ENCODE measurements around the gene LANCL1.
"Not testable (repeated sequence)": the region's sequence is repeated elsewhere in the genome, so short reads cannot be mapped to it uniquely, and the experiment has no call there.

The LANCL1 gene

DNA sequence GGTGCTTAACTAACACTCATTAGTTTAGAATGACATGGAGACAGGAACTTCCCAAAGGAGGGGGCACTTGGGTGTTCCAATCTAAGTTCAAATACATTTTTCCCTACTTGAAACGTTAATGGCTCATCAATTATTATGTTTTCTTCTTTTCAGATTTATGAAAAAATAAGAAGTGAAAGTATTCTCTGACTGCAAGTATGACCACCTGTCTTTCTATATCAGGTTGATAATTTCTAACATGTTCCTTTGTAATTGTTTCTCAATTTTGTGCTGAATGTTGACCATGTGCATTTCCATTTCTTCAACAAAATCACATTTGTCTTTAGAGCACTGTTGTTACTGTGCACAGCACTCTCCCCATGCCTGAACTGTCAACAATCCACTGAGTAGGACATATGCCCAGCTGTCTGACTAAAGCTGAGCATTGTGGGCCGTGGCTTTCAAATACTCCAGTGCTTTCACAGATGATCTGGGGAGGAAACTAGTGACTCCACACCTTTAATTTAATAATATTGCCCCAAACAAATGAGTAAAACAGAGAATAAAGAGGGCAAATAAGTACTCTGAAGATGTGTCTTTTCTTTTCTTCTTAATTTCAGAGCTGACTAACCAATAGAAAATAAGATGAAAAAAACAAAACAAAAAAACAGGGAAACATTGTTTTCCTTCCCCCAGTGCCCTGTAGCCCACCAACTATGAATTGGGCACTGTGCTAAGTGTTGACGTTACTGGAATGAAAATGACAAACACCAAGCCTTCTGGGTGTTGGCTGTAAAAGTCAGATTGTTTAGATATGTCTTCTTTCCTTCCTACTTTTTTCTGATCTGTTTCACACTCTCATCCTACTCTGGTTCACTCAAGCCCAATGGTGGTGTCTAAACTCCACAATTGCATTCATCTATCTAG lies 16.0 kb downstream of the LANCL1 start:
- Histone ChIP-seq H3K27ac (ENCODE audit: low read depth, low read length) (no peak overlapping the region), H3K36me3 (ENCODE audit: control insufficient read depth in 1 of 2, insufficient read depth in 2 of 2, low read length in 2 of 2) (peaks cover 14 to 31% of the 10 kb centered on the region in 2 donors), H3K27me3 (ENCODE audit: control insufficient read depth in 1 of 2, insufficient read depth in 2 of 2, low read length in 2 of 2) (no peaks in the 10 kb centered on the region), H3K9me3 (ENCODE audit: control insufficient read depth in 1 of 2, low read length in 2 of 2) (no peaks in the 10 kb centered on the region), H3K4me3 (ENCODE audit: low read depth in 1 of 2, low read length in 2 of 2) (no peak overlapping the region), H3K9ac (ENCODE audit: low read depth in 1 of 2, low read length in 2 of 2) (no peak overlapping the region), H3K4me1 (ENCODE audit: control insufficient read depth in 1 of 2, insufficient read depth in 2 of 2, low read length in 2 of 2) (no peaks in the 10 kb centered on the region)

DNA sequence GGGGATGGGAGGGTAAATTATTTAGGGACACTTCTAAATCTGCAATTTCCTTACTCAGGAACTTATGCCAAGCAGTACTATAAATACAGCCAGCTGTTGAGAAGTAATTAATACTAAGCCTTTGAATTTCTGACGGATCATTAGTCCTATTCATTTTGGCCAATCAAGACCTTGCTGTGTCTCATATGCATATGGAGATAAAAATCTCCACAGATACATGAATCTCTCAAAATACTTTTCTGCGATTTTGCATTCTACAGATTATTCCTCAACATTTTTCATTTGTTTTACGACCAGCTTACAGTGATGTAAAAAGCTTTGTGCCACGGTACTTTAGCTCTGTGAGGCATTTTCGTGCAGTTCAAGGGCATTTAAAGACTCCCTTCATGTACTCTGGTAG lies 16.7 kb downstream of the LANCL1 start:
- H3K4me3 ChIP-seq (ENCODE audit: low read depth in 1 of 2, low read length in 2 of 2): no peak overlapping the region
- H3K9me3 ChIP-seq (ENCODE audit: control insufficient read depth in 1 of 2, low read length in 2 of 2): no peaks in the 10 kb centered on the region
- H3K27ac ChIP-seq (ENCODE audit: low read depth, low read length): no peak overlapping the region
- H3K4me1 ChIP-seq (ENCODE audit: control insufficient read depth in 1 of 2, insufficient read depth in 2 of 2, low read length in 2 of 2): no peaks in the 10 kb centered on the region
- H3K27me3 ChIP-seq (ENCODE audit: control insufficient read depth in 1 of 2, insufficient read depth in 2 of 2, low read length in 2 of 2): no peaks in the 10 kb centered on the region
- no peak overlapping the region for H3K9ac ChIP-seq (ENCODE audit: low read depth in 1 of 2, low read length in 2 of 2)
- H3K36me3 ChIP-seq (ENCODE audit: control insufficient read depth in 1 of 2, insufficient read depth in 2 of 2, low read length in 2 of 2): peaks cover 18 to 34% of the 10 kb centered on the region in 2 donors

DNA sequence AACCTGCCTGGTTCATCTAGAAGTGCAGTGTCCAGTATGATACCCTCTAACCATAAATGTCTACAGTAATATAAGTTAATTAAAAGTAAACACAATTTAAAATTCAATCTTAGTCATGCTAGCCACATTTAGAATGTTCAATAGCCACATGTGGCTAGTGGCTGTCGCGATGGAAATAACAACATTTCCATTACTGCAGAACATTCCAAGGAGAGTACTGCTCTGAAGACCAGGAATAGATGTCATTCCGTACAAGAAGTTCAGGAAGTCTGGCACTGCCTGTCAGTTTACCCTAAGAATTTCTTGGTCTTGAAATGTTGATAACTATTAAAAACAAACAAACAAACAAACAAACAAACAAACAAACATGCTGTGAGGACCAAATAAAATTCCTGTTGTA lies 17.2 kb downstream of the LANCL1 start:
- Histone ChIP-seq H3K27me3 (ENCODE audit: control insufficient read depth in 1 of 2, insufficient read depth in 2 of 2, low read length in 2 of 2) (no peaks in the 10 kb centered on the region), H3K36me3 (ENCODE audit: control insufficient read depth in 1 of 2, insufficient read depth in 2 of 2, low read length in 2 of 2) (peaks cover 23 to 38% of the 10 kb centered on the region in 2 donors), H3K9ac (ENCODE audit: low read depth in 1 of 2, low read length in 2 of 2) (no peak overlapping the region), H3K9me3 (ENCODE audit: control insufficient read depth in 1 of 2, low read length in 2 of 2) (no peaks in the 10 kb centered on the region), H3K27ac (ENCODE audit: low read depth, low read length) (no peak overlapping the region), H3K4me3 (ENCODE audit: low read depth in 1 of 2, low read length in 2 of 2) (no peak overlapping the region), H3K4me1 (ENCODE audit: control insufficient read depth in 1 of 2, insufficient read depth in 2 of 2, low read length in 2 of 2) (no peaks in the 10 kb centered on the region)

DNA sequence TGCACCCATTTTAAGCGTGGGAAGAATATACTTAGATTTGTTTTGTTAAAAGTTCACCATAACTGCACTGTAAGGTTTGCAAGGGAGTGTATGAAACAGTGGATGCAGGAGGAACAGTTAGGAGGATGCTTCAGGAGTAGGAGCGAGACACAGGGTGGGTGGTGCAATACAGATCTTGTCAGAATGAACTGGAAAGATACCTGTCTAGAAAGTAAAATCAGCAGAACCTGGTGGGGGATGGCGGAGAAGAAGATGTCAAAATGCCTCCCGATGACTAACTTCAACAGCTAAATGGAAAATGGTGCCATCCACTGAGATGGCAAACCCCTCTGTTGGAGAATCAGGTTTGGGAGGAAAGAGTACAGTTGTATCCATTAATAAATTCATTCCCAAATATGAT lies 18.2 kb downstream of the LANCL1 start:
- Histone ChIP-seq H3K27ac (ENCODE audit: low read depth, low read length) (no peak overlapping the region), H3K27me3 (ENCODE audit: control insufficient read depth in 1 of 2, insufficient read depth in 2 of 2, low read length in 2 of 2) (no peaks in the 10 kb centered on the region), H3K4me3 (ENCODE audit: low read depth in 1 of 2, low read length in 2 of 2) (no peak overlapping the region), H3K36me3 (ENCODE audit: control insufficient read depth in 1 of 2, insufficient read depth in 2 of 2, low read length in 2 of 2) (peaks cover 25 to 43% of the 10 kb centered on the region in 2 donors), H3K4me1 (ENCODE audit: control insufficient read depth in 1 of 2, insufficient read depth in 2 of 2, low read length in 2 of 2) (no peaks in the 10 kb centered on the region), H3K9me3 (ENCODE audit: control insufficient read depth in 1 of 2, low read length in 2 of 2) (no peaks in the 10 kb centered on the region), H3K9ac (ENCODE audit: low read depth in 1 of 2, low read length in 2 of 2) (no peak overlapping the region)

DNA sequence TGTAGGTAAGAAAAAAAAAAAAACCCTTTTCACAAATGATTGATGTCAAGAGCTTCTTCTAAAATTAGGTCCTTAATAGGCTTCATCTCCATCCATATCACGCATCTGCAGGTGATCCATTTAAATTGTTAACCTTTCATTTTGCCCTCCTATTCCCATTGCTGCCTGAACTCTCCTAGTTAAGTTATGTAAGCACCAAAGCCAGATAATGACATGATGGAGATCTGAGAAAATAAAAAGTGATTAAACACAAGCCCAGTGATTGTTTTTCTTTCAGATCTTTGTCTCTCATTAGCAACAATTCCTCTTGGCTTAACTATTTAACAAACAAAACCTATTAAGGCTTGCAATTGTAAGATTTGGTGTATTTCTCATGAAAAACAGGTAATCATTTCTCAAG lies 20.0 kb downstream of the LANCL1 start:
- H3K36me3 ChIP-seq (ENCODE audit: control insufficient read depth in 1 of 2, insufficient read depth in 2 of 2, low read length in 2 of 2): peaks cover 31 to 52% of the 10 kb centered on the region in 2 donors
- no peak overlapping the region for H3K27ac ChIP-seq (ENCODE audit: low read depth, low read length)
- no peak overlapping the region for H3K4me3 ChIP-seq (ENCODE audit: low read depth in 1 of 2, low read length in 2 of 2)
- no peak overlapping the region for H3K9ac ChIP-seq (ENCODE audit: low read depth in 1 of 2, low read length in 2 of 2)
- H3K27me3 ChIP-seq (ENCODE audit: control insufficient read depth in 1 of 2, insufficient read depth in 2 of 2, low read length in 2 of 2): no peaks in the 10 kb centered on the region
- no peaks in the 10 kb centered on the region for H3K9me3 ChIP-seq (ENCODE audit: control insufficient read depth in 1 of 2, low read length in 2 of 2)
- no peaks in the 10 kb centered on the region for H3K4me1 ChIP-seq (ENCODE audit: control insufficient read depth in 1 of 2, insufficient read depth in 2 of 2, low read length in 2 of 2)

DNA sequence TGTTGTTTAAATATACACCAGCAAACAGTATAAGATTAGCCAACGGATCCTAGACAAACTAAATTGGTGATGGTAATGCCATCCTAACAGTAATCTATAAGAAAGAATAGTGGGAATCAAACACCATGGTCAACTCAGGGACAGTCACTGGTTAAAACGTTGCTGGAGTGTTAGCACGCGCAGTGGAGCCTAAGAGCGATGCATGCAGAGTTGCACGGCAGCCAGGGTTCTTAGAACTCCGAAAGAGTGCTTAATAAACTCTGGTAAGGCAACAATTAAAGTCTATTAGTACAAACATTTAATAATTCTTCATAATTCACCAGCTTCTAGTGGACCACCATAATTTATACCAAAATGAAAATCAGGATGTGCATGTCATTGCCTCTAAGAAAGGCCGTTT lies 22.2 kb downstream of the LANCL1 start:
- no peak overlapping the region for H3K27ac ChIP-seq (ENCODE audit: low read depth, low read length)
- no peak overlapping the region for H3K9ac ChIP-seq (ENCODE audit: low read depth in 1 of 2, low read length in 2 of 2)
- H3K27me3 ChIP-seq (ENCODE audit: control insufficient read depth in 1 of 2, insufficient read depth in 2 of 2, low read length in 2 of 2): no peaks in the 10 kb centered on the region
- H3K4me1 ChIP-seq (ENCODE audit: control insufficient read depth in 1 of 2, insufficient read depth in 2 of 2, low read length in 2 of 2): no peaks in the 10 kb centered on the region
- no peak overlapping the region for H3K4me3 ChIP-seq (ENCODE audit: low read depth in 1 of 2, low read length in 2 of 2)
- H3K9me3 ChIP-seq (ENCODE audit: control insufficient read depth in 1 of 2, low read length in 2 of 2): no peaks in the 10 kb centered on the region
- peaks cover 31 to 46% of the 10 kb centered on the region in 2 donors for H3K36me3 ChIP-seq (ENCODE audit: control insufficient read depth in 1 of 2, insufficient read depth in 2 of 2, low read length in 2 of 2)

DNA sequence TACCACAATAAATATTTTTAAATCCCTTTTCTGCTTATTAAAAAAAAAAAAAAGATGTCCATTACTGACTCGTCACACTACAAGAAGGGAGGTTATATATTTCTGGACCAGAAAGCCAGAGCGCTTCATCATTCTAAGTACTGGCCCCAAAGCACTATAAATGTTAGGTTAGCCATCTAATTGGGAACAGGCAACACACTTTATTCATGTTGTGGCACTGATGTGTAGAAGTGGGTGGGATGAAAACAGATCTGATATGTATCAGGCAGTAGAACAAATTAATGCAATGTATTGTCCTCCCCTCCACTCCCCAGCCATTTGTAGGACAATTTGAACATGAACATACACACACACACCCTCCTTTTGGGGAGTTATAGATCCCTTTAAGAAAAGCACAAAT lies 24.4 kb downstream of the LANCL1 start:
- peaks cover 24 to 31% of the 10 kb centered on the region in 2 donors for H3K36me3 ChIP-seq (ENCODE audit: control insufficient read depth in 1 of 2, insufficient read depth in 2 of 2, low read length in 2 of 2)
- H3K27me3 ChIP-seq (ENCODE audit: control insufficient read depth in 1 of 2, insufficient read depth in 2 of 2, low read length in 2 of 2): no peaks in the 10 kb centered on the region
- H3K4me1 ChIP-seq (ENCODE audit: control insufficient read depth in 1 of 2, insufficient read depth in 2 of 2, low read length in 2 of 2): no peaks in the 10 kb centered on the region
- no peak overlapping the region for H3K27ac ChIP-seq (ENCODE audit: low read depth, low read length)
- H3K9me3 ChIP-seq (ENCODE audit: control insufficient read depth in 1 of 2, low read length in 2 of 2): no peaks in the 10 kb centered on the region
- no peak overlapping the region for H3K4me3 ChIP-seq (ENCODE audit: low read depth in 1 of 2, low read length in 2 of 2)
- H3K9ac ChIP-seq (ENCODE audit: low read depth in 1 of 2, low read length in 2 of 2): no peak overlapping the region

DNA sequence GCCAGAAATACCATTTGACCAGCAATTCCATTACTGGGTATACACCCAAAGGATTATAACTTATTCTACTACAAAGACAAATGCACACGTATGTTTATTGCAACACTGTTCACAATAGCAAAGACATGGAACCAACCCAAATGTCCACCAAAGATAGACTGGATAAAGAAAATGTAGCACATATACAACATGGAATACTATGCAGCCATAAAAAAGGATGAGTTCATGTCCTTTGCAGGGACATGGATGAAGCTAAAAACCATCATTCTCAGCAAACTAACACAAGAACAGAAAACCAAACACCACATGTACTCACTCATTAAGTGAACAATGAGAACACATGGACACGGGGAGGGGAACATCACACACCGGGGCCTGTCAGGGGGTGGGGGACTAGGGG lies 25.6 kb downstream of the LANCL1 start:
- peaks cover 17 to 26% of the 10 kb centered on the region in 2 donors for H3K36me3 ChIP-seq (ENCODE audit: control insufficient read depth in 1 of 2, insufficient read depth in 2 of 2, low read length in 2 of 2)
- H3K4me1 ChIP-seq (ENCODE audit: control insufficient read depth in 1 of 2, insufficient read depth in 2 of 2, low read length in 2 of 2); H3K9me3 ChIP-seq (ENCODE audit: control insufficient read depth in 1 of 2, low read length in 2 of 2); H3K9ac ChIP-seq (ENCODE audit: low read depth in 1 of 2, low read length in 2 of 2); H3K27ac ChIP-seq (ENCODE audit: low read depth, low read length); H3K4me3 ChIP-seq (ENCODE audit: low read depth in 1 of 2, low read length in 2 of 2); H3K27me3 ChIP-seq (ENCODE audit: control insufficient read depth in 1 of 2, insufficient read depth in 2 of 2, low read length in 2 of 2): not testable (repeated sequence)

DNA sequence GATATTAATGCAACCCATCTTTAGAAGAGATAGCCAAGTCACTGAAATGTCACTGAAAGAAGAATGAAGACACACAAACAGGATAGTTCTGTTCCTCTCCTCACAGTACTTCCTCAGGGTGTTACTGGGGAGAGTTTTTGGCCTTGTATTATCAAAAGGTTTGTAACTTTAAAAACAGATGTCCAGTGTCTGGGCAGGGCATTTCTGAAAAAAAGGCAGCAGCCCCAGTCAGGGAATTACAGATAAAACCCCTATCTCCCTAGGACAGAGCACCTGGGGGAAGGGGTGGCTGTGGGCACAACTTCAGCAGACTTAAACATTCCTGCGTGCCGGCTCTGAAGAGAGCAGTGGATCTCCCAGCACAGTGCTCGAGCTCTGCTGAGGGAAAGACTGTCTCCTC lies 30.8 kb downstream of the LANCL1 start:
- H3K9ac ChIP-seq (ENCODE audit: low read depth in 1 of 2, low read length in 2 of 2): no peak overlapping the region
- peaks cover 0 to 6% of the 10 kb centered on the region in 2 donors for H3K36me3 ChIP-seq (ENCODE audit: control insufficient read depth in 1 of 2, insufficient read depth in 2 of 2, low read length in 2 of 2)
- no peaks in the 10 kb centered on the region for H3K4me1 ChIP-seq (ENCODE audit: control insufficient read depth in 1 of 2, insufficient read depth in 2 of 2, low read length in 2 of 2)
- no peaks in the 10 kb centered on the region for H3K27me3 ChIP-seq (ENCODE audit: control insufficient read depth in 1 of 2, insufficient read depth in 2 of 2, low read length in 2 of 2)
- H3K27ac ChIP-seq (ENCODE audit: low read depth, low read length): no peak overlapping the region
- H3K4me3 ChIP-seq (ENCODE audit: low read depth in 1 of 2, low read length in 2 of 2): no peak overlapping the region
- H3K9me3 ChIP-seq (ENCODE audit: control insufficient read depth in 1 of 2, low read length in 2 of 2): no peaks in the 10 kb centered on the region

DNA sequence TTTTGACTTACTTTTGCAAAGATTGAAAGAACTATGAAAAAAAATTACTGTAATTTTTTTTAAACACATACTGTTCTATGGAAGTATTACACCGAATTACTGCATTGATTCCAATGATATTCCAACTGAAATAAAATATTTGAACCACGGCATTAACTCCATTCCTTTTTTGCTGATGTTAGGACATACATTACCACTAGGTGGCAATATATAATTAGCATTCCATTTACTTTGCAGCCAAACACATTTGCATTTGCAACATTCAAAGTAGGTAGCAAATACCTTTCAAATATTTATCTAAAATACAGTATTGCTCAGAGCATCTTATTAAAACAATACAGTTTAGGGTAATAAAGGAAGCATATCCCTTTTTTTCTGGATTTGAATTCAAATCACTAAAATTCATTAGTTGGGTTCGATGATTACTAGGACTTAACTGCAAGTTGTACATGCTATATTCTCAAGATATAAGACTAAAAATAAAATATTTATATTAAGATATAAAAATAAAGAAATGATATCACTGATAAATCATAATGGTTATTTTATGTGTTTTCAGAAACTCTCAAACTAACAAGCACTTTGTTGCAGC lies 31.3 kb downstream of the LANCL1 start:
- no peak overlapping the region for H3K27ac ChIP-seq (ENCODE audit: low read depth, low read length)
- H3K27me3 ChIP-seq (ENCODE audit: control insufficient read depth in 1 of 2, insufficient read depth in 2 of 2, low read length in 2 of 2): no peaks in the 10 kb centered on the region
- H3K4me3 ChIP-seq (ENCODE audit: low read depth in 1 of 2, low read length in 2 of 2): no peak overlapping the region
- H3K9ac ChIP-seq (ENCODE audit: low read depth in 1 of 2, low read length in 2 of 2): no peak overlapping the region
- no peaks in the 10 kb centered on the region for H3K4me1 ChIP-seq (ENCODE audit: control insufficient read depth in 1 of 2, insufficient read depth in 2 of 2, low read length in 2 of 2)
- H3K9me3 ChIP-seq (ENCODE audit: control insufficient read depth in 1 of 2, low read length in 2 of 2): no peaks in the 10 kb centered on the region
- peaks cover 0 to 11% of the 10 kb centered on the region in 2 donors for H3K36me3 ChIP-seq (ENCODE audit: control insufficient read depth in 1 of 2, insufficient read depth in 2 of 2, low read length in 2 of 2)
